NCI-H2107 (cell line): ENCODE data around the gene RHOH.

ENCODE experiments used
- DNase-seq: peaks from one replicate; lab custom pipeline; 2025; lab: John Stamatoyannopoulos, UW

RHOH gene

GRCh38 chr4:40238008-40238699 lies 41.3 kb downstream of the RHOH start:
- DNase-seq, result no peak

GRCh38 chr4:40238700-40239548 lies 42.1 kb downstream of the RHOH start:
- no peak for DNase-seq

- DNase-seq, result no peak
Measured at GRCh38 chr4:40240040-40240653, 43.3 kb downstream of the RHOH start.

GRCh38 chr4:40241026-40241425 lies 44.2 kb downstream of the RHOH start:
- DNase-seq, result no peak

GRCh38 chr4:40241941-40242340 lies 45.1 kb downstream of the RHOH start:
- no peak for DNase-seq

GRCh38 chr4:40243386-40243948 lies 46.6 kb downstream of the RHOH start:
- no peak for DNase-seq

- no peak for DNase-seq
Measured at GRCh38 chr4:40244606-40245005, 47.8 kb downstream of the RHOH start.

GRCh38 chr4:40245550-40245949 lies 48.7 kb downstream of the RHOH start:
- DNase-seq, result no peak

- no peak for DNase-seq
Measured at GRCh38 chr4:40246011-40246900, 49.4 kb downstream of the RHOH start.

- DNase-seq, result no peak
Measured at GRCh38 chr4:40246938-40247337, 50.1 kb downstream of the RHOH start.

- no peak for DNase-seq
Measured at GRCh38 chr4:40247350-40247749, 50.5 kb downstream of the RHOH start.

GRCh38 chr4:40251366-40251765 lies 54.5 kb downstream of the RHOH start:
- DNase-seq, result no peak

- DNase-seq, result no peak
Measured at GRCh38 chr4:40253906-40254305, 57.1 kb downstream of the RHOH start.

- no peak for DNase-seq
Measured at GRCh38 chr4:40254608-40255392, 58.0 kb downstream of the RHOH start.

- no peak for DNase-seq
Measured at GRCh38 chr4:40255393-40256281, 58.8 kb downstream of the RHOH start.

- DNase-seq, result no peak
Measured at GRCh38 chr4:40256329-40256728, 59.5 kb downstream of the RHOH start.

- no peak for DNase-seq
Measured at GRCh38 chr4:40256817-40257216, 60.0 kb downstream of the RHOH start.

GRCh38 chr4:40258627-40259026 lies 61.8 kb downstream of the RHOH start:
- no peak for DNase-seq

- no peak for DNase-seq
Measured at GRCh38 chr4:40261231-40262076, 64.6 kb downstream of the RHOH start.
